ENCODE measurements around the gene DLG2. TPM values are rescaled to one million over a fixed set of nuclear protein-coding genes. Genes with fewer than 3 reads are reported as not detected.

The DLG2 gene
- total and polyA plus RNA-seq, 9 of the 15 experiments (the other 6 are each of a cell fraction or from before 2014, with no cell fraction given): 0.52 to 1.6 (median 0.95) TPM

DNA sequence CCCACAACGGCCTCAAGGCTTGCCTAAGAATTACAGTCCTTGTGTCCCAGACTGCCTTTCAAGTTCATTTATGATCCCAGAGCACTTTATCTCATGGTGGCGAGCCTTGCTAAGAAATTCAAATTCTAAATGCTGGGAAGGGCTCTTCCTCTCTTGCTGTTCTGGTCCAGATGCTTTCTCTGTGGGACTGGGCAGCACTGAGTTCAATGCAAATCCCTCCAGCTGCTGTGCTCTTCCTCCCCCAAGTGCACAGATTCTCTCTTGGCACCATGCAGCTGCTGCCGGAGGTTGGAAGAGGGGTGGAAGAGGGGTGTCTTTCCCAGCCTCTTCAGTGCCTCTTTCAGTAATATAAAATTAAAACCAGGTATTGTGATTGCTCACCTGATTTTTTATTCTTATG, 828.0 kb downstream of the DLG2 start (continued):
- TF ChIP-seq, protein P1, sequence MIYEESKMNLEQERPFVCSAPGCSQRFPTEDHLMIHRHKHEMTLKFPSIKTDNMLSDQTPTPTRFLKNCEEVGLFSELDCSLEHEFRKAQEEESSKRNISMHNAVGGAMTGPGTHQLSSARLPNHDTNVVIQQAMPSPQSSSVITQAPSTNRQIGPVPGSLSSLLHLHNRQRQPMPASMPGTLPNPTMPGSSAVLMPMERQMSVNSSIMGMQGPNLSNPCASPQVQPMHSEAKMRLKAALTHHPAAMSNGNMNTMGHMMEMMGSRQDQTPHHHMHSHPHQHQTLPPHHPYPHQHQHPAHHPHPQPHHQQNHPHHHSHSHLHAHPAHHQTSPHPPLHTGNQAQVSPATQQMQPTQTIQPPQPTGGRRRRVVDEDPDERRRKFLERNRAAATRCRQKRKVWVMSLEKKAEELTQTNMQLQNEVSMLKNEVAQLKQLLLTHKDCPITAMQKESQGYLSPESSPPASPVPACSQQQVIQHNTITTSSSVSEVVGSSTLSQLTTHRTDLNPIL (CRISPR knock-in tag; IDR thresholded peaks at IDR 0.05): no peak
- no peak for TF ChIP-seq GATA2 (CRISPR knock-in tag; IDR thresholded peaks at IDR 0.05)
- no peak for TF ChIP-seq HMG20B (CRISPR knock-in tag; IDR thresholded peaks at IDR 0.05)
- TF ChIP-seq, protein P2, sequence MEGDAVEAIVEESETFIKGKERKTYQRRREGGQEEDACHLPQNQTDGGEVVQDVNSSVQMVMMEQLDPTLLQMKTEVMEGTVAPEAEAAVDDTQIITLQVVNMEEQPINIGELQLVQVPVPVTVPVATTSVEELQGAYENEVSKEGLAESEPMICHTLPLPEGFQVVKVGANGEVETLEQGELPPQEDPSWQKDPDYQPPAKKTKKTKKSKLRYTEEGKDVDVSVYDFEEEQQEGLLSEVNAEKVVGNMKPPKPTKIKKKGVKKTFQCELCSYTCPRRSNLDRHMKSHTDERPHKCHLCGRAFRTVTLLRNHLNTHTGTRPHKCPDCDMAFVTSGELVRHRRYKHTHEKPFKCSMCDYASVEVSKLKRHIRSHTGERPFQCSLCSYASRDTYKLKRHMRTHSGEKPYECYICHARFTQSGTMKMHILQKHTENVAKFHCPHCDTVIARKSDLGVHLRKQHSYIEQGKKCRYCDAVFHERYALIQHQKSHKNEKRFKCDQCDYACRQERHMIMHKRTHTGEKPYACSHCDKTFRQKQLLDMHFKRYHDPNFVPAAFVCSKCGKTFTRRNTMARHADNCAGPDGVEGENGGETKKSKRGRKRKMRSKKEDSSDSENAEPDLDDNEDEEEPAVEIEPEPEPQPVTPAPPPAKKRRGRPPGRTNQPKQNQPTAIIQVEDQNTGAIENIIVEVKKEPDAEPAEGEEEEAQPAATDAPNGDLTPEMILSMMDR (IDR thresholded peaks at IDR 0.05 in 2 of 3, conservative IDR thresholded peaks at IDR 0.05 in 1 of 3; ENCODE audit: insufficient read depth in 2 of 3, low read depth in 1 of 3, low read length in 3 of 3): no peak
- no peak for TF ChIP-seq ZBTB34 (CRISPR knock-in tag; IDR thresholded peaks at IDR 0.05)
- TF ChIP-seq, protein P3, sequence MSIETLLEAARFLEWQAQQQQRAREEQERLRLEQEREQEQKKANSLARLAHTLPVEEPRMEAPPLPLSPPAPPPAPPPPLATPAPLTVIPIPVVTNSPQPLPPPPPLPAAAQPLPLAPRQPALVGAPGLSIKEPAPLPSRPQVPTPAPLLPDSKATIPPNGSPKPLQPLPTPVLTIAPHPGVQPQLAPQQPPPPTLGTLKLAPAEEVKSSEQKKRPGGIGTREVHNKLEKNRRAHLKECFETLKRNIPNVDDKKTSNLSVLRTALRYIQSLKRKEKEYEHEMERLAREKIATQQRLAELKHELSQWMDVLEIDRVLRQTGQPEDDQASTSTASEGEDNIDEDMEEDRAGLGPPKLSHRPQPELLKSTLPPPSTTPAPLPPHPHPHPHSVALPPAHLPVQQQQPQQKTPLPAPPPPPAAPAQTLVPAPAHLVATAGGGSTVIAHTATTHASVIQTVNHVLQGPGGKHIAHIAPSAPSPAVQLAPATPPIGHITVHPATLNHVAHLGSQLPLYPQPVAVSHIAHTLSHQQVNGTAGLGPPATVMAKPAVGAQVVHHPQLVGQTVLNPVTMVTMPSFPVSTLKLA (conservative IDR thresholded peaks at IDR 0.05): no peak

Measured in K562 (cell line).